ENCODE measurements around the gene PTTG2. TPM values are rescaled to one million over a fixed set of nuclear protein-coding genes. Genes with fewer than 3 reads are reported as not detected.
A peak's percentile ranks its signal among the peaks of the same experiment; 100 is the strongest.

The PTTG2 gene
- total RNA-seq, 1 donor from 2014 or later = 1.2 TPM

DNA sequence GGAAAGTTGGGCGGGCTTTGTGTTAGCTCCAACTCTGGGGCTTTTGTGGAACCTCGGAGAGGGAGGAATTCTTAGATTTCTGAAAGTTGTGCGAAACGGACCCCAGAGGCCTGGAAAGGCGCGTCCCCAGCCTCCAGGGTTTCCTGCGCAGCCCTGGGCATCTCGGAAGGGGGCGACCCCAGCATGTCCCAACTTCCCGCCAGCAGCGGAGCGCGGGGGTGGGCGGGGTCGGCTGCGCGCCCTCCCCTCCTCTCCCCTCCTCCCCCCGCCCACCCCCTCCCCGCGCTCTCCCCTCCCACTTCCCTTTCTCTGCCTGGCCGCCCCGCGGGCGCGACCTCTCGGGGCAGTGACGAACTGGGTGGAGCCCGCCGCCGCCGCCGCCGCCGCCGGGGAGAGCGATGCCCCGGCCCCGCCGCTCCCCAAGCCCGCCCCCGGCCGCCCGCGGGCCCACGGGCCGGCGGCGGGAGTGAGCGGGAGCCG is 16.8 kb downstream of the PTTG2 start:
- H3K36me3 ChIP-seq = no peaks in the 10 kb centered on the region
- TF ChIP-seq, protein P1, sequence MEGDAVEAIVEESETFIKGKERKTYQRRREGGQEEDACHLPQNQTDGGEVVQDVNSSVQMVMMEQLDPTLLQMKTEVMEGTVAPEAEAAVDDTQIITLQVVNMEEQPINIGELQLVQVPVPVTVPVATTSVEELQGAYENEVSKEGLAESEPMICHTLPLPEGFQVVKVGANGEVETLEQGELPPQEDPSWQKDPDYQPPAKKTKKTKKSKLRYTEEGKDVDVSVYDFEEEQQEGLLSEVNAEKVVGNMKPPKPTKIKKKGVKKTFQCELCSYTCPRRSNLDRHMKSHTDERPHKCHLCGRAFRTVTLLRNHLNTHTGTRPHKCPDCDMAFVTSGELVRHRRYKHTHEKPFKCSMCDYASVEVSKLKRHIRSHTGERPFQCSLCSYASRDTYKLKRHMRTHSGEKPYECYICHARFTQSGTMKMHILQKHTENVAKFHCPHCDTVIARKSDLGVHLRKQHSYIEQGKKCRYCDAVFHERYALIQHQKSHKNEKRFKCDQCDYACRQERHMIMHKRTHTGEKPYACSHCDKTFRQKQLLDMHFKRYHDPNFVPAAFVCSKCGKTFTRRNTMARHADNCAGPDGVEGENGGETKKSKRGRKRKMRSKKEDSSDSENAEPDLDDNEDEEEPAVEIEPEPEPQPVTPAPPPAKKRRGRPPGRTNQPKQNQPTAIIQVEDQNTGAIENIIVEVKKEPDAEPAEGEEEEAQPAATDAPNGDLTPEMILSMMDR (IDR thresholded peaks at IDR 0.05) = no peak
- peaks cover 15% of the 10 kb centered on the region for H3K4me1 ChIP-seq
- intact Hi-C loops (cut with DNase I) = no loop called here
- H3K27ac ChIP-seq = peak overlapping the region; percentile 95
- H3K27me3 ChIP-seq (ENCODE audit: low read depth) = no peaks in the 10 kb centered on the region
- DNase-seq (peak; percentile 86), ATAC-seq (peak; percentile 91 to 94)
- H3K9me3 ChIP-seq = no peaks in the 10 kb centered on the region
- peak overlapping the region; percentile 89 for H3K4me3 ChIP-seq

DNA sequence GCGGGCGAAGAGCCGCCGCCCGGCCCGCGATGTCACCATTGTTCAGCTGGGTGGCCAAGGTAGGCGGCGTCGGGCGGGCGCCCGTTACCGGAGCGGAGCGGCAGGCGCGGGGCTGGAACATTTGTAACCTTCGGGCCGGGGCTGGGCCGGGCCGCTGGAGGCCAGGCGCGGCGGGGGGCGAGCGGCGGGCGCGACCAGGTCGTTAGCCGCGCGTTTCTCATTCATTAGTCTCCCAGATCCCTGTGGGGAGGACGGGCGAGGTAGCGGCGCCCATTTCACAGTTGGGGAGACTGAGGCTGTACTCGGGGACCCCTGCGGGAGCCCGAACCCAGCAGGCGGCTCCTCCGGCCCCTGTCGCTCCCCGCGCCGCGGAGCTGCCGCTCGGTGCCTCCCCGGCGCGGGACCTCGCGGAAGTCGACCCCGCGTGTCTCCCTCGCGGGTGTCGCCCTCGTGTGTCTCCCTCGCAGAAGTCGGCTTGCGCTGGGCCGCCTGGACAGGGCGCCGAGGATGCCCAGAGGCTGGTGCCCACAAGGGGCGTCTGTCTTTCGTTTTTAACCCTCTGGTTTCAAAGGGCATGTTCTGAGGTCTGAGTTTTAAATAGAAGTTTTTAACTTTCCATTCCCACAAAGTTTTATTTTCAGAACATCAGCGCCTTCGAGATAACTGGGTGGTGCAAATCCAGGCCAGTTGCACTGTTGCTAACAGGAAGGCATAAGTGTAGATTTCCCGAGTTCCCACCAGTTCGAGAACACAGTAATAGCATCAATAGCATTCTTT is 17.5 kb downstream of the PTTG2 start:
- peaks cover 19% of the 10 kb centered on the region for H3K4me1 ChIP-seq
- intact Hi-C loops (cut with DNase I) = no loop called here

DNA sequence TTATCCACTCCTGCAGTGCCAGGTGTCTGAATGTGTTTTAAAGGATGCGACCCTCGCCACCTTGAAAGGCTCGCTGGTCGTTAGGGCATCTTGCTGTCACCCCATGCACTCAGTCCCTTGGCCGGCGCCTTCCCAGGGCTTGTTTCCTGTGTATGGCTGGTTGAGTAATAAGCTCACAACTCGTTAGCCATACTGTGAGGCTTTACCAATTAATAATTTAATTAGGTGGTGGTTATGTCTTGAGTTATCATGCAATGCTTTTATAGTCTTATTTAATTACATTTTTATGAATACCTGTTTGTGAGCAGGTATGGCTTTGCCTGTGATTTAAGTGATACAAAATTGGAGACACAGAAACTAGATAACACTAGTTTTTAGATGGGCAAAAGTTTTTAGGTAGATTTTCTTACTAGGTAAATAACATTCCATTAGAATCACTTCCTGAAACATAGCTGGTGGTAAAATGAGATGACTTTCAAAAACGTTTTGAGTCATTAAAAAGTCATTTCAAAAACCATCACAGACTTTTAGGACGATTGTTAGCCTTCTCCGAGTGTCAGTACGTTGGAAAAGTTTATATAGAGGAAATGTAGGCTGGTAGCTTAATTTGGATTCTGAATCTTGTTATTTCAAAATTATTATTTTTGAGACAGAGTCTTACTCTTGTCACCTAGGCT is 18.2 kb downstream of the PTTG2 start:
- H3K4me1 ChIP-seq = peaks cover 23% of the 10 kb centered on the region
- DNase-seq = peak; percentile 66
- peak overlapping the region; percentile 89 for H3K4me3 ChIP-seq
- TF ChIP-seq, protein P1 (IDR thresholded peaks at IDR 0.05) = no peak
- H3K36me3 ChIP-seq = no peaks in the 10 kb centered on the region
- peak overlapping the region; percentile 95 for H3K27ac ChIP-seq
- intact Hi-C loops (cut with DNase I) = no loop called here
- no peaks in the 10 kb centered on the region for H3K9me3 ChIP-seq
- peak in 1 of 2 donors; percentile 28 for ATAC-seq
- H3K27me3 ChIP-seq (ENCODE audit: low read depth) = no peaks in the 10 kb centered on the region

More for the DNA sequence above, 17.5 kb downstream of the PTTG2 start:
- Histone ChIP-seq H3K27ac (peak overlapping the region; percentile 95), H3K36me3 (no peaks in the 10 kb centered on the region), H3K27me3 (ENCODE audit: low read depth) (no peaks in the 10 kb centered on the region), H3K4me3 (peak overlapping the region; percentile 89), H3K9me3 (no peaks in the 10 kb centered on the region)
- DNase-seq (peak; percentile 88), ATAC-seq (peak; percentile 92 to 94)
- TF ChIP-seq, protein P1 (IDR thresholded peaks at IDR 0.05) = peak; percentile 88

DNA sequence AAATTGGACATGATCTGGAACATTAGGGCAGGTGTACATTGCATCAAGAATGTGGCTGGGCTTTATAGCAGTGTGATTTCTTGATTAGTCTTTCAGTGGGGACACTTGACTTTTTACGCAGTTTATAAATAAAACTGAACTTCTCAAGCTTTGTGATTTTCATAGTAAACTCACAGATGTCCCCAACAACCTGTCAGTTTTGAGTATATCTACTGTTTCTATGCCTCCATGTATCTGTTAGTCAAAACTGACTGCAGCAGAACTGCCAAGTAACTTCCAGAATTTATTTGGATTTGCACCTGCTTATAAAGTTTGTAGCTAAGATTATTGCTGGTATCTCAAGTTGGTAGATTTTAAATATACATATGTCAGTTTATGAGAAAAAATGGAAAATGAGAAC is 20.0 kb downstream of the PTTG2 start:
- peaks cover 23% of the 10 kb centered on the region for H3K4me1 ChIP-seq
- DNase-seq (no peak), ATAC-seq (no peak)
- no peaks in the 10 kb centered on the region for H3K36me3 ChIP-seq
- no peak overlapping the region for H3K27ac ChIP-seq
- no peaks in the 10 kb centered on the region for H3K27me3 ChIP-seq (ENCODE audit: low read depth)
- intact Hi-C loops (cut with DNase I) = no loop called here
- TF ChIP-seq, protein P1 (IDR thresholded peaks at IDR 0.05) = no peak
- H3K9me3 ChIP-seq = no peaks in the 10 kb centered on the region
- H3K4me3 ChIP-seq = no peak overlapping the region

DNA sequence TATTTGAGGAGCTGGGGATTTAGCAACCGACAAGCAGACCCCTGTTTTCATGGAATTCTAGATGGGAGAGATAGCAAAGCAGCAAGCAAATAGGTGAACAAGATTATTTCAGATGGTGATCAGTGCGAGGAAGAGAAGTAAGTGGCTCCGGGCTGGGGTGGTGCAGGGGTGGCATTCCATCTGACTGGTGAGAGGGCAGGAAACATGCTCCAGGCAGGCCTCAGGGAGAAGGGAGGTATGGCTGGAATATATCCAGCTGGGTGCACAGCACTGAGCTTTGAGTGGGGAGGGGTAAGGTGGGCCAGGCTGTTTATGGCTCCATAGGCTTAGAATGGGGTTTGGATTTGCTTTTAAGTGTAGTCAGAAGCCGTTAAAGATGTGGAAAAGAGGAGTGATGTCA is 21.2 kb downstream of the PTTG2 start:
- H3K27me3 ChIP-seq (ENCODE audit: low read depth) = no peaks in the 10 kb centered on the region

More for the DNA sequence above, 21.2 kb downstream of the PTTG2 start:
- Histone ChIP-seq H3K27ac (no peak overlapping the region), H3K4me3 (no peak overlapping the region), H3K4me1 (peaks cover 23% of the 10 kb centered on the region), H3K36me3 (no peaks in the 10 kb centered on the region), H3K9me3 (no peaks in the 10 kb centered on the region)
- intact Hi-C loops (cut with DNase I) = no loop called here
- ATAC-seq (no peak), DNase-seq (no peak)
- TF ChIP-seq, protein P1 (IDR thresholded peaks at IDR 0.05) = no peak

Measured in lower lobe of right lung (tissue), 2 donors.